Stomach (tissue), 4 donors: ENCODE results near the gene MAF.

ENCODE experiments used
- EP300 ChIP-seq: sonication (generic); formaldehyde crosslinking; IDR thresholded peaks from one replicate; pipeline ENCODE4 v1.6.1; 2017; ENCODE audit warnings: antibody characterized with exemption
- POLR2A ChIP-seq, 4 donors: fragments of 450-650 bp; IDR thresholded peaks; one replicate each; pipeline ENCODE4 v1.6.1; 2016; ENCODE audit warnings: antibody characterized with exemption in 4 of 4, control low read depth in 2 of 4, mild to moderate bottlenecking in 1 of 4, moderate library complexity in 1 of 4
- POLR2AphosphoS5 ChIP-seq, 3 donors: sonication (generic); formaldehyde crosslinking; IDR thresholded peaks; one replicate each; pipeline ENCODE4 v1.6.1; 2016; ENCODE audit warnings: antibody characterized with exemption in 3 of 3
- TF ChIP-seq, protein P1 (sequence below), 7 experiments: fragments of 450-650 bp in 4 of 7; fragments of 200-600 bp in 3 of 7; sonication (generic) in 3 of 7; IDR thresholded peaks; one replicate each; pipeline ENCODE4 v1.5.1; 2016 to 2019; ENCODE audit warnings: antibody characterized with exemption in 7 of 7, control low read depth in 2 of 7, mild to moderate bottlenecking in 1 of 7

GRCh38 chr16:79592186-79592585 is 8.4 kb downstream of the MAF start:
- TF ChIP-seq, protein P1, sequence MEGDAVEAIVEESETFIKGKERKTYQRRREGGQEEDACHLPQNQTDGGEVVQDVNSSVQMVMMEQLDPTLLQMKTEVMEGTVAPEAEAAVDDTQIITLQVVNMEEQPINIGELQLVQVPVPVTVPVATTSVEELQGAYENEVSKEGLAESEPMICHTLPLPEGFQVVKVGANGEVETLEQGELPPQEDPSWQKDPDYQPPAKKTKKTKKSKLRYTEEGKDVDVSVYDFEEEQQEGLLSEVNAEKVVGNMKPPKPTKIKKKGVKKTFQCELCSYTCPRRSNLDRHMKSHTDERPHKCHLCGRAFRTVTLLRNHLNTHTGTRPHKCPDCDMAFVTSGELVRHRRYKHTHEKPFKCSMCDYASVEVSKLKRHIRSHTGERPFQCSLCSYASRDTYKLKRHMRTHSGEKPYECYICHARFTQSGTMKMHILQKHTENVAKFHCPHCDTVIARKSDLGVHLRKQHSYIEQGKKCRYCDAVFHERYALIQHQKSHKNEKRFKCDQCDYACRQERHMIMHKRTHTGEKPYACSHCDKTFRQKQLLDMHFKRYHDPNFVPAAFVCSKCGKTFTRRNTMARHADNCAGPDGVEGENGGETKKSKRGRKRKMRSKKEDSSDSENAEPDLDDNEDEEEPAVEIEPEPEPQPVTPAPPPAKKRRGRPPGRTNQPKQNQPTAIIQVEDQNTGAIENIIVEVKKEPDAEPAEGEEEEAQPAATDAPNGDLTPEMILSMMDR (IDR thresholded peaks at IDR 0.05), result no peak
- TF ChIP-seq EP300 (no peak), POLR2A (IDR thresholded peaks at IDR 0.05) (no peak), POLR2AphosphoS5 (IDR thresholded peaks at IDR 0.05) (no peak)
